Retinal pigment epithelial cell (primary cell): ENCODE data around the gene CPEB2.

Source experiments
- DNase-seq: peaks from one replicate; pipeline ENCODE4 v3.0.0-alpha.2; 2010; ENCODE audit warnings: low read depth
- H3K4me3 ChIP-seq: 2 replicates; pipeline ENCODE4 v1.5.1; 2011; ENCODE audit warnings: mild to moderate bottlenecking, low read length, control low read depth, moderate library complexity
- CTCF ChIP-seq: conservative IDR thresholded peaks from 2 replicates; pipeline ENCODE4 v1.5.1; 2011; ENCODE audit warnings: low read depth, low read length, control low read depth, inconsistent platforms

Gene CPEB2

GRCh38 chr4:15117270-15117946, 115.1 kb downstream of the CPEB2 start:
- TF ChIP-seq CTCF = no peak
- DNase-seq = no peak
- H3K4me3 ChIP-seq = no peak overlapping the region

- no peak for TF ChIP-seq CTCF
- peak; percentile 37 for DNase-seq
- no peak overlapping the region for H3K4me3 ChIP-seq
Observed at GRCh38 chr4:15118292-15118691, 116.0 kb downstream of the CPEB2 start.
